ENCODE measurements around the gene AKT1.

The AKT1 gene

DNA sequence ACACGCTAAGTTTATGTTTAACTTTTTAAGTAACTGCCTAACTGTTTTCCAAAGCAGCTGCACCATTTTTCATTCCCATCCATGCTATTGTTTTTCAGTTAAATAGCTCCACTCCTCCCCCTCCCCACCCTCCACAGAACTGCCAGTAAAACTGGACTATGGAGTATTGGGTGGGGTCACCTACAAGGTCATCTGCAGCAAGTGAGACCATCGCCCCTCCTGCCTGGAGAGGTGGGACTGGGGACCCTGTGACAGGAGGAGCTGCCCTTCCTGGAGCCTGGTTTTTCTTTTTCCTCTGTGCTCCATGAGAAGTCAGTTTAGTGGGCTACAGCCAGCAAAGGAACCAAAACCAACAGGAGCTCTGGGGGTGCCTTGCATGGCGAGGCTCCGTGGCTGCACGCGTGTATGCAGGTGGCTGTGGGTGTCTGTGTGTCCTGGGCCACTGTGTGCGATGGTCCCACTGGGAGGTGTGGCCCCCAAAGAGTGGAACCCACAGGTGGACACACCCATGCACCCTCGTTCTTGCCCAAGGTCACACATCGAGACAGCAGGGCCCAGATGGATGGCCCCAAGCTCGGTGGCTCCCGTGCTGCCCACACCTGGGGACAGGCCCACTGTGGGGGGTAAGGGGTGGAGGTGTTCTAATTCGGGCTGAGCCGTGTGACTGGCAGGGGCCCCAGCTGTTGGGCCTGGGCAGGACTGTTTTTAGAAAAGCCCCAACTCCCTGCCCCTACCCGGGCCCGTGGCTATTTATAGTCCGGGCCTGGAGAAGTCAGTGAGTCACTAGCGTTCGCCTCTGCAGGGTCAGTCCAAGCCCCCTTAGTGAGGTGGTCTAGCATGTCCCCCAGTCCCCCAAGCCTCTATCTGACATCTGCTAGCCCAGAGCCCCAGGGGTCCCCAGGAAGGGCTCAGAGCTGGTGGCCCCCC, 73.8 kb downstream of the AKT1 start:
- DNase-seq: no peak
